Loucy (cell line): ENCODE data around the gene ZNF470.
A peak's percentile ranks its signal among the peaks of the same experiment; 100 is the strongest.

Experiments
- H2AFZ ChIP-seq: fragments of 200-600 bp; sonication (generic); 2 replicates; pipeline ENCODE4 v1.6.0; 2016; ENCODE audit warnings: antibody characterized with exemption, mild to moderate bottlenecking, low read length, moderate library complexity
- H3F3A ChIP-seq: fragments of 200-600 bp; 2 replicates; pipeline ENCODE4 v1.6.0; 2016; ENCODE audit warnings: antibody characterized with exemption, low read depth, mild to moderate bottlenecking
- H3K27me3 ChIP-seq: fragments of 200-600 bp; sonication (generic); 2 replicates; pipeline ENCODE4 v1.6.1; 2014; ENCODE audit warnings: low read length, mild to moderate bottlenecking; ENCODE audit not compliant: insufficient read depth, poor library complexity, severe bottlenecking
- H3K36me3 ChIP-seq: fragments of 200-600 bp; sonication (generic); 2 replicates; pipeline ENCODE4 v1.6.1; 2016; ENCODE audit warnings: low read length; ENCODE audit not compliant: insufficient read depth
- H3K4me1 ChIP-seq: fragments of 200-600 bp; sonication (generic); 2 replicates; pipeline ENCODE4 v1.5.1; 2014; ENCODE audit warnings: low read length, mild to moderate bottlenecking; ENCODE audit not compliant: insufficient read depth, poor library complexity, severe bottlenecking
- H3K4me2 ChIP-seq: fragments of 200-600 bp; sonication (generic); 2 replicates; pipeline ENCODE4 v1.6.0; 2014; ENCODE audit warnings: antibody characterized with exemption, low read length, low read depth, mild to moderate bottlenecking; ENCODE audit not compliant: poor library complexity, severe bottlenecking
- H3K4me3 ChIP-seq: fragments of 200-600 bp; sonication (generic); 2 replicates; pipeline ENCODE4 v1.5.1; 2014; ENCODE audit warnings: low read length, mild to moderate bottlenecking, mixed read lengths; ENCODE audit not compliant: poor library complexity, severe bottlenecking
- H3K79me2 ChIP-seq: fragments of 200-600 bp; sonication (generic); 2 replicates; pipeline ENCODE4 v1.6.1; 2014; ENCODE audit warnings: low read length; ENCODE audit not compliant: insufficient read depth
- H3K9ac ChIP-seq: fragments of 200-600 bp; sonication (generic); 2 replicates; pipeline ENCODE4 v1.6.0; 2014; ENCODE audit warnings: mild to moderate bottlenecking, low read depth, low read length, moderate library complexity; ENCODE audit not compliant: poor library complexity, severe bottlenecking
- H3K9me2 ChIP-seq: fragments of 200-600 bp; sonication (generic); replicated peaks from 2 replicates; pipeline ENCODE4 v1.6.1; 2016; ENCODE audit warnings: low read depth, low read length, mixed read lengths
- H3K9me3 ChIP-seq: fragments of 200-600 bp; sonication (generic); 2 replicates; pipeline ENCODE4 v1.6.1; 2014; ENCODE audit warnings: mild to moderate bottlenecking, antibody characterized with exemption, low read length, low read depth; ENCODE audit not compliant: insufficient read depth
- H4K20me1 ChIP-seq: fragments of 200-600 bp; sonication (generic); 2 replicates; pipeline ENCODE4 v1.6.0; 2014; ENCODE audit warnings: antibody characterized with exemption, low read length, mild to moderate bottlenecking; ENCODE audit not compliant: insufficient read depth, poor library complexity, severe bottlenecking
- EZH2phosphoT487 ChIP-seq: fragments of 200-600 bp; IDR thresholded peaks from 2 replicates; pipeline ENCODE4 v1.6.1; 2018; ENCODE audit warnings: antibody characterized with exemption, mild to moderate bottlenecking, moderate library complexity, borderline replicate concordance
- TF ChIP-seq, protein P1 (sequence below): fragments of 200-600 bp; sonication (generic); conservative IDR thresholded peaks from 2 replicates; pipeline ENCODE4 v1.5.1; 2014; ENCODE audit warnings: mild to moderate bottlenecking, antibody characterized with exemption, low read length

ZNF470 gene

DNA sequence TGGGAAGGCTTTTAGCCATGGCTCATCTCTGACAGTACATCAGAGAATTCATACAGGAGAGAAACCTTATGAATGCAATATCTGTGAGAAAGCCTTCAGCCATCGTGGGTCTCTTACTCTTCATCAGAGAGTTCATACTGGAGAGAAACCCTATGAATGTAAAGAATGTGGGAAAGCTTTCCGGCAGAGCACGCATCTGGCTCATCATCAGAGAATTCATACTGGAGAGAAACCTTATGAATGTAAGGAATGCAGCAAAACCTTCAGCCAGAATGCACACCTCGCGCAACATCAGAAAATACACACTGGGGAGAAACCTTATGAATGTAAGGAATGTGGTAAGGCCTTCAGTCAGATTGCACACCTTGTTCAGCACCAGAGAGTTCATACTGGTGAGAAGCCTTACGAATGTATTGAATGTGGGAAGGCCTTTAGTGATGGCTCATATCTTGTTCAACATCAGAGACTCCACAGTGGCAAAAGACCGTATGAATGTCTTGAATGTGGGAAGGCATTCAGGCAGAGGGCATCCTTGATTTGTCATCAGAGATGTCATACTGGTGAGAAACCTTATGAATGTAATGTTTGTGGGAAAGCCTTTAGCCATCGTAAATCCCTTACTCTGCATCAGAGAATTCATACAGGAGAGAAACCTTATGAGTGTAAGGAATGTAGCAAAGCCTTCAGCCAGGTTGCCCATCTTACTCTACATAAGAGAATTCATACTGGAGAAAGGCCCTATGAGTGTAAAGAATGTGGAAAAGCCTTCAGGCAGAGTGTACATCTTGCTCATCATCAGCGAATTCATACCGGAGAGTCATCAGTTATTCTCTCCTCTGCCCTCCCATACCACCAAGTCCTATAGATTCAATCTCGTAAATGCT is 10.7 kb downstream of the ZNF470 start:
- Histone ChIP-seq H3K36me3 (peaks cover 11% of the 10 kb centered on the region; the same call in 1 of the 2 replicates), H3K27me3 (peaks cover 4% of the 10 kb centered on the region), H3K9me2 (no peaks in the 10 kb centered on the region), H3K4me2 (no peak overlapping the region), H2AFZ (no peak overlapping the region), H3K79me2 (no peaks in the 10 kb centered on the region), H3F3A (no peaks in the 10 kb centered on the region), H3K9ac (no peak overlapping the region), H3K9me3 (peaks cover 62% of the 10 kb centered on the region), H3K4me3 (no peak overlapping the region), H3K4me1 (no peaks in the 10 kb centered on the region), H4K20me1 (no peaks in the 10 kb centered on the region)
- TF ChIP-seq, protein P1, sequence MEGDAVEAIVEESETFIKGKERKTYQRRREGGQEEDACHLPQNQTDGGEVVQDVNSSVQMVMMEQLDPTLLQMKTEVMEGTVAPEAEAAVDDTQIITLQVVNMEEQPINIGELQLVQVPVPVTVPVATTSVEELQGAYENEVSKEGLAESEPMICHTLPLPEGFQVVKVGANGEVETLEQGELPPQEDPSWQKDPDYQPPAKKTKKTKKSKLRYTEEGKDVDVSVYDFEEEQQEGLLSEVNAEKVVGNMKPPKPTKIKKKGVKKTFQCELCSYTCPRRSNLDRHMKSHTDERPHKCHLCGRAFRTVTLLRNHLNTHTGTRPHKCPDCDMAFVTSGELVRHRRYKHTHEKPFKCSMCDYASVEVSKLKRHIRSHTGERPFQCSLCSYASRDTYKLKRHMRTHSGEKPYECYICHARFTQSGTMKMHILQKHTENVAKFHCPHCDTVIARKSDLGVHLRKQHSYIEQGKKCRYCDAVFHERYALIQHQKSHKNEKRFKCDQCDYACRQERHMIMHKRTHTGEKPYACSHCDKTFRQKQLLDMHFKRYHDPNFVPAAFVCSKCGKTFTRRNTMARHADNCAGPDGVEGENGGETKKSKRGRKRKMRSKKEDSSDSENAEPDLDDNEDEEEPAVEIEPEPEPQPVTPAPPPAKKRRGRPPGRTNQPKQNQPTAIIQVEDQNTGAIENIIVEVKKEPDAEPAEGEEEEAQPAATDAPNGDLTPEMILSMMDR = no peak
- no peak for TF ChIP-seq EZH2phosphoT487

DNA sequence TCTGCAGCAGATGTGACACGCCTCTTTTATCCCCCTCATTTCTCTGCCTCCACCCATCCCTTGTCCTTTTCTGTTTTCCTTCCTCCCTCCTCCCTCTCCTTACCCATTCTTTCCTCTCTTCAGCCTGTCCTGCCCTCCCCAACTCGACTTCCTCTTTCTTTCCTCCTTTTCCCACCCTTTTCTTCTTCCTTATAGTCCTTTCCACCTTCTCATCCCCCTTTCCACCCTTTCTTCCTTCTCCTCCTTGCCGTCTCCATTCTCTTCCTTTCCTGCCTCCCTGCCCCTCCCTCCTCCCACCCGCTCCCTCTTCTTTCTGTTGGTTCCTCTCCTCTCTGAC is 27.1 kb downstream of the ZNF470 start:
- H2AFZ ChIP-seq = peak overlapping the region; percentile 99
- no peaks in the 10 kb centered on the region for H3K27me3 ChIP-seq
- H3K4me1 ChIP-seq = peaks cover 27% of the 10 kb centered on the region
- H4K20me1 ChIP-seq = peaks cover 6% of the 10 kb centered on the region
- peaks cover 41% of the 10 kb centered on the region for H3K79me2 ChIP-seq
- H3K9ac ChIP-seq = peak overlapping the region; percentile 91
- H3K4me3 ChIP-seq = peak overlapping the region; percentile 97
- H3K4me2 ChIP-seq = peak overlapping the region; percentile 78
- H3K9me3 ChIP-seq = peaks cover 5% of the 10 kb centered on the region; the same call in 1 of the 2 replicates
- no peaks in the 10 kb centered on the region for H3K9me2 ChIP-seq
- TF ChIP-seq, protein P1 = no peak
- no peak for TF ChIP-seq EZH2phosphoT487
- H3F3A ChIP-seq = no peaks in the 10 kb centered on the region
- no peaks in the 10 kb centered on the region for H3K36me3 ChIP-seq

DNA sequence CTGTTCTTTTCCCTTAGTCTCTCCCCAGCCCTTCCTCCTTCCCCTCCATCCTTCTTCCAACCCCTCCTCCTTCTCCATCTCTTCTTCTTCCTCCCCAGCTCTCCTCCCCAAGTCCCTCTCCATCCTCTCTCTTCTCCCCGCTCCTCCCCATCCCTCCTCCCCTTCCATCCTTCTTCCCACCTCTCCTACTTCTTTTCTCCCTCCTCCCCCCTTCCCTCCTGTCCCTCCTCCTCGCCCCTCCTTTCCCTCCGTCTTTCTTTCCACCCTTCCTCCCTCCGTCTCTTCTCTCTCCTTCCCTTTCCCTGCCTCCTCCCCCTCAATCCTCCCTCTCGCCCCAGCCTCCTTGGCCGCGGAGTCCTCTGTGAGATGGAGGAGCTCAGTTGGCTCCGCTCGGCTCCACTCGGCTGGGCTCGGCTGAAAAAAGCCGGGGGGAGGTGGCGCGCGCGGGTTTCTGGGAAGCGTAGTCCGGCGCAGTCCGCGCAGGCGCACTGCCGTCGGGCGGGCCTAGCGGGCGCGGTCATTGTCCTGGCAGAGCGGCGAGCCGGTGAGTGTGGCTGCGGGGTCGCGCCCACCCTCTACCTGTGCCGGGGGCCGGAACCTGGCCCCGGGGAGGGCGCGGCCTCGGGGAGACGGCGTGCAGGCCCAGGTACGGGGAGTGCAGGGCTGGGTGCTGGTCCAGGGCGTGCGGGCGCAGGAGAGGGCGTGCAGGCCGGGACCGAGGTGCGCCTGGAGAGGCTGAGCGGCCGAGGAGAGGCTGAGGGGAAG is 27.7 kb downstream of the ZNF470 start, which contains the start of gene ZNF71:
ZNF71 (plus strand) TSS at position 520 of the 765 bp plus-strand sequence. CDS start 6,257 bp downstream, outside the sequence.
- Histone ChIP-seq H3K9me2 (no peaks in the 10 kb centered on the region), H4K20me1 (peaks cover 6% of the 10 kb centered on the region), H3K9ac (peak within 1 kb of the TSS; percentile 91), H3K4me3 (peak within 1 kb of the TSS; percentile 97), H2AFZ (peak within 1 kb of the TSS; percentile 99), H3K4me1 (peaks cover 27% of the 10 kb centered on the region), H3K27me3 (no peaks in the 10 kb centered on the region), H3K4me2 (peak within 1 kb of the TSS; percentile 78), H3F3A (no peaks in the 10 kb centered on the region), H3K9me3 (0 out of 2 replicates have a peak, but pooled peaks cover under 1% of the 10 kb centered on the region), H3K36me3 (no peaks in the 10 kb centered on the region), H3K79me2 (peaks cover 42% of the 10 kb centered on the region)
- TF ChIP-seq, protein P1 = no peak
- TF ChIP-seq EZH2phosphoT487 = no peak
